Left ventricle myocardium inferior (tissue), 1 donor: Measurements from ENCODE around the gene KIRREL3. TPM values are rescaled to one million over a fixed set of nuclear protein-coding genes. Genes with fewer than 3 reads are reported as not detected.

Experiments used
- DNase-seq: peaks from one replicate; pipeline ENCODE4 v3.0.0-alpha.2; 2020
- H3K27ac ChIP-seq: fragments of 200-600 bp; replicated peaks from 2 replicates; pipeline ENCODE4 v1.8.0; 2021
- H3K27me3 ChIP-seq: fragments of 200-600 bp; 2 replicates; pipeline ENCODE4 v1.8.0; 2021; ENCODE audit warnings: low read depth
- H3K36me3 ChIP-seq: fragments of 200-600 bp; 2 replicates; pipeline ENCODE4 v1.8.0; 2021
- H3K4me1 ChIP-seq: fragments of 200-600 bp; 2 replicates; pipeline ENCODE4 v1.8.0; 2021
- H3K4me3 ChIP-seq: fragments of 200-600 bp; 2 replicates; pipeline ENCODE4 v1.8.0; 2021; ENCODE audit warnings: mild to moderate bottlenecking, moderate library complexity
- H3K9me3 ChIP-seq: fragments of 200-600 bp; replicated peaks from 2 replicates; pipeline ENCODE4 v1.8.0; 2021
- intact Hi-C: fragments of 100-400 bp; cut with micrococcal nuclease; formaldehyde crosslinking; loops from one replicate; pipeline ENCODE4 v1.11.0; 2022
- total RNA-seq: library from RNA; stranded (reverse); fragmentation: NEBNext Ultra II Directional; extraction: Animal tissue kit (Norgen Biotek cat#: 25700); gene quantifications from one replicate; pipeline ENCODE4 v1.2.1, GENCODE V29; 2021
- TF ChIP-seq, protein P1 (sequence below): fragments of 200-600 bp; IDR thresholded peaks from 2 replicates; pipeline ENCODE4 v1.8.0; 2021; ENCODE audit warnings: antibody characterized with exemption, mild to moderate bottlenecking, borderline replicate concordance
- donor health status: DM: no; HTN: yes; CAD: no; lungs with severe emphysema.

The KIRREL3 gene
- total RNA-seq, 1 donor from 2014 or later = 0.74 TPM

DNA sequence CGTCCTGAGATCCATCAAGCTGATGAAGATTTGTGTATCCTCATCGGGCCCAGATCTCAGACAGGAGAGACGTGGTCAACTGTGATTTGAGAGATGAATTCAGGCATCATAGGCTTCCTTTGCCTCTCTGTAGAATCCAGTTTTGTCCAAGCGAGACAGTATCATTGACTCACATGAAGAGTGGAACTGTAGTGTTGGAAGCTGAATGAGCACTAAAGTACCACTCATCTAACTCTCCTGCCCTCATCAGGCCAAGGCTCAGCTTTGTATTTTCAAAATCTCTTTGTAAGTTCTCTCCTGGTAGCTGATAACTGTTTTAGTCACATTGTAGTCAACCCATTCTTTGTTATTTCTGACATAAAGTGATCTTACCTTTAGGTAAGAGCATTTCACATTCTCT lies 85.1 kb downstream of the KIRREL3 start:
- intact Hi-C loops = no loop called here
- TF ChIP-seq, protein P1, sequence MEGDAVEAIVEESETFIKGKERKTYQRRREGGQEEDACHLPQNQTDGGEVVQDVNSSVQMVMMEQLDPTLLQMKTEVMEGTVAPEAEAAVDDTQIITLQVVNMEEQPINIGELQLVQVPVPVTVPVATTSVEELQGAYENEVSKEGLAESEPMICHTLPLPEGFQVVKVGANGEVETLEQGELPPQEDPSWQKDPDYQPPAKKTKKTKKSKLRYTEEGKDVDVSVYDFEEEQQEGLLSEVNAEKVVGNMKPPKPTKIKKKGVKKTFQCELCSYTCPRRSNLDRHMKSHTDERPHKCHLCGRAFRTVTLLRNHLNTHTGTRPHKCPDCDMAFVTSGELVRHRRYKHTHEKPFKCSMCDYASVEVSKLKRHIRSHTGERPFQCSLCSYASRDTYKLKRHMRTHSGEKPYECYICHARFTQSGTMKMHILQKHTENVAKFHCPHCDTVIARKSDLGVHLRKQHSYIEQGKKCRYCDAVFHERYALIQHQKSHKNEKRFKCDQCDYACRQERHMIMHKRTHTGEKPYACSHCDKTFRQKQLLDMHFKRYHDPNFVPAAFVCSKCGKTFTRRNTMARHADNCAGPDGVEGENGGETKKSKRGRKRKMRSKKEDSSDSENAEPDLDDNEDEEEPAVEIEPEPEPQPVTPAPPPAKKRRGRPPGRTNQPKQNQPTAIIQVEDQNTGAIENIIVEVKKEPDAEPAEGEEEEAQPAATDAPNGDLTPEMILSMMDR = no peak
- H3K27ac ChIP-seq = no peak overlapping the region
- no peaks in the 10 kb centered on the region for H3K9me3 ChIP-seq
- no peaks in the 10 kb centered on the region for H3K4me1 ChIP-seq
- no peaks in the 10 kb centered on the region for H3K36me3 ChIP-seq
- peaks cover 3% of the 10 kb centered on the region for H3K27me3 ChIP-seq
- H3K4me3 ChIP-seq = no peak overlapping the region
- DNase-seq = no peak

DNA sequence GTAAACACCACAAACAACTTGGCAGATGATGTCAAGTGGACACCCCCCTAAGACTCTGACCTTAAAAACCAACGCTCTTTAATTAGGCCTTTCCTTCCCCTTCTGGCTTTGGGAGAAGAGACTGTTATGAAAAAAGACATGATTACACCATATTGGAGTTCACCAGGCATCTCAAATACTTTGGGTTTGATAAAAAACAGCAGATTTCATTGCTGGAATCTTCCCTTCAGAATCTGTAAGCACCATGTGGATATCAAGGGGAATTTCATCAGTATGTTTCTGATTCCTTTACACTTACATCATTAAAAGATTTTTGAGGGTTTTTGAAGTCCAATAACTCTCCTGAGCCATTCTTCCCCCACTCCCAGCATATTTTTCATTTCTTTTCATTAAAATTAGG lies 85.6 kb downstream of the KIRREL3 start:
- Histone ChIP-seq H3K9me3 (no peaks in the 10 kb centered on the region), H3K27me3 (peaks cover 3% of the 10 kb centered on the region), H3K4me3 (no peak overlapping the region), H3K36me3 (no peaks in the 10 kb centered on the region), H3K4me1 (no peaks in the 10 kb centered on the region), H3K27ac (no peak overlapping the region)
- TF ChIP-seq, protein P1 = no peak
- no peak for DNase-seq
- intact Hi-C loops = no loop called here

DNA sequence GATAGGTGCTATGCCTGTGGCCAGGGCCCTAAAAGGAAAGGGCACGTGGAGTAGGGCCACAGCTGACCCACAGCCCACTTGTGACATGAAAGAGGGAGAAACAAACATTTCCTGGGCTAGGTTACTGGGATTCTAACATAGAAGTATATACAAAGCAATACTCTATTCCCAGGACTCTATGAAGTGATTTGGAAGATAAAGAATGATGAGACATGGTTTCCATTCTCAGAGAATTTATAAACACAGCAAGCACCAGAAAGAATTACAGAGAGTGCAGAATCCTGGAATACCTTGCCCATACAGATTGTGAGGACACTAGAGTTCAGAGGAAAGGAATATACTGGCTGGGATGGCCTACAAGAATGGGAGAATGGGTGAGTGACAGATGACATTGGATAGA lies 86.4 kb downstream of the KIRREL3 start:
- intact Hi-C loops = no loop called here
- H3K9me3 ChIP-seq = no peaks in the 10 kb centered on the region
- H3K4me1 ChIP-seq = no peaks in the 10 kb centered on the region
- peaks cover 3% of the 10 kb centered on the region for H3K27me3 ChIP-seq
- DNase-seq = no peak
- H3K4me3 ChIP-seq = no peak overlapping the region
- no peak overlapping the region for H3K27ac ChIP-seq
- TF ChIP-seq, protein P1 = no peak
- H3K36me3 ChIP-seq = no peaks in the 10 kb centered on the region

DNA sequence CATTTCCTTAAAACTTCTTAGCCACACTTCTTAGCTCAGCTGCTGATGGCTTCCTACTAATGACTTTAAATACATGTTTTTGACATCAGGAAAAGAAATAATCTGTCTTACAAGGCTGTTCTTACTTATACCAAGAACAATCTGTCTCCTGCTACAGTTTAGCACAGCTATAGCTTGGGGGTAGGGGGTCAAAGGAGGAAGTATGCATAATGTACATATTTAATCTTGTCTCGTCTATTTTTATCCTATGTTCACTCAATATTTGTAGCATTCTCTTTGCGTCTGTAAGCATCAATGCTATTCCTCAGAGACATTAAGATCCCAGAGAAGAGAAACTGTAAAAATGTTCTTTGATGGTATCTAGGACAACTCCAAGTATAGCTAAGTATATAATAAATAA lies 96.0 kb downstream of the KIRREL3 start:
- no peaks in the 10 kb centered on the region for H3K4me1 ChIP-seq
- no peak overlapping the region for H3K4me3 ChIP-seq
- H3K9me3 ChIP-seq = no peaks in the 10 kb centered on the region
- intact Hi-C loops = no loop called here
- no peaks in the 10 kb centered on the region for H3K36me3 ChIP-seq
- H3K27me3 ChIP-seq = peaks cover 11% of the 10 kb centered on the region
- H3K27ac ChIP-seq = no peak overlapping the region
- DNase-seq = no peak
- TF ChIP-seq, protein P1 = no peak

DNA sequence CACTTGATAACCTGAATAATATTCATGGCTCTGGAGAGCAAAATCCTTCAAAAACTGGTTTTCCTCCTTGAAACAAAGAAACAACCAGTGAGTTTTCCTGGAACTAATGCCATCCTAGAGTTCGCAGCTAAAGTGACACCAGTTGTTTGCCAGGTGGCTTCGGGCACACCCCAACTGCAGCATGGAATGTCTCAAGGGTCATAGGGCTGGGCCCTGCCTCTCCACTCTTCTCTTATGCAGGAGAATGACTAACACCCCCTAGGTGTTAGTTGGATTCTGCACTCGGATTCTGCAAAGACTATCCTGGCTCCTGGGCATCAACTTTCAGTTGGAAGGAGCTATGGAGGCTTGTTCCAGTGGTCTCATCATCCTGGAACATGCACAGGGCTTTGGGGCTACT lies 98.8 kb downstream of the KIRREL3 start:
- peaks cover under 1% of the 10 kb centered on the region for H3K9me3 ChIP-seq
- peaks cover 9% of the 10 kb centered on the region for H3K27me3 ChIP-seq
- no peaks in the 10 kb centered on the region for H3K36me3 ChIP-seq
- no peak overlapping the region for H3K27ac ChIP-seq
- DNase-seq = no peak
- intact Hi-C loops = no loop called here
- TF ChIP-seq, protein P1 = no peak
- H3K4me3 ChIP-seq = no peak overlapping the region
- H3K4me1 ChIP-seq = no peaks in the 10 kb centered on the region
